NCI-H748 (cell line): Measurements from ENCODE around the gene RAG1.

Experiments
- DNase-seq: peaks from one replicate; lab custom pipeline; 2025; ENCODE audit not compliant: unreplicated experiment; lab: John Stamatoyannopoulos, UW

Gene RAG1

GRCh38 chr11:36627006-36627405 lies 59.2 kb downstream of the RAG1 start:
- DNase-seq = no peak

- no peak for DNase-seq
These were observed 59.7 kb downstream of the RAG1 start for GRCh38 chr11:36627471-36627870.

GRCh38 chr11:36628141-36628540 lies 60.3 kb downstream of the RAG1 start:
- DNase-seq = no peak

GRCh38 chr11:36628765-36629244 lies 61.0 kb downstream of the RAG1 start:
- DNase-seq = no peak
